CD4-positive, alpha-beta memory T cell (primary cell): Measurements from ENCODE around the gene NRARP. TPM values are rescaled to one million over a fixed set of nuclear protein-coding genes. Genes with fewer than 3 reads are reported as not detected.
A peak's percentile ranks its signal among the peaks of the same experiment; 100 is the strongest.

Source experiments
- CTCF ChIA-PET: fragments of 350-600 bp; sonication (Branson Sonifier 250); formaldehyde crosslinking; loops from one replicate; lab custom pipeline; 2021; ENCODE audit warnings: inconsistent platforms; ENCODE audit not compliant: partially characterized antibody; lab: Charles Lee
- POLR2A ChIA-PET: fragments of 350-600 bp; sonication (Branson Sonifier 250); formaldehyde crosslinking; loops from one replicate; lab custom pipeline; 2021; ENCODE audit not compliant: partially characterized antibody; lab: Charles Lee
- DNase-seq, 5 donors: peaks; one replicate each; pipeline versions ENCODE4 v3.0.0 to v3.0.0-alpha.2; 2020 to 2022; ENCODE audit warnings: mixed read lengths in 1 of 5
- H3K27ac ChIP-seq: one replicate; pipeline ENCODE4 v1.7.0; 2013; ENCODE audit warnings: low read depth, low read length
- H3K27me3 ChIP-seq: 2 replicates; pipeline ENCODE4 v1.7.0; 2013; ENCODE audit warnings: mild to moderate bottlenecking, low read length, moderate library complexity; ENCODE audit not compliant: insufficient read depth
- H3K36me3 ChIP-seq: 2 replicates; pipeline ENCODE4 v1.7.0; 2013; ENCODE audit warnings: mild to moderate bottlenecking, low read length, moderate library complexity; ENCODE audit not compliant: insufficient read depth
- H3K4me1 ChIP-seq: 2 replicates; pipeline ENCODE4 v1.7.0; 2013; ENCODE audit warnings: mild to moderate bottlenecking, low read length, moderate library complexity; ENCODE audit not compliant: insufficient read depth
- H3K4me3 ChIP-seq, 2 donors: one replicate each; pipeline ENCODE4 v1.7.0; 2013; ENCODE audit warnings: low read length in 2 of 2, mild to moderate bottlenecking in 1 of 2
- H3K9me3 ChIP-seq, 2 donors: one replicate each; pipeline ENCODE4 v1.7.0; 2013; ENCODE audit warnings: low read length in 2 of 2, control low read depth in 1 of 2; ENCODE audit not compliant: control insufficient read depth in 1 of 2
- H3K27ac Mint-ChIP-seq, 7 donors: one replicate each; pipeline ENCODE4 v1.8.0; 2020 to 2021; ENCODE audit warnings: mixed read lengths in 7 of 7, mild to moderate bottlenecking in 6 of 7, inconsistent platforms in 3 of 7, moderate library complexity in 3 of 7
- H3K27me3 Mint-ChIP-seq, 2 donors: one replicate each; pipeline ENCODE4 v1.8.0; 2020 to 2021; ENCODE audit warnings: mixed read lengths in 2 of 2
- H3K36me3 Mint-ChIP-seq, 2 donors: one replicate each; pipeline ENCODE4 v1.8.0; 2020 to 2021; ENCODE audit warnings: mixed read lengths in 2 of 2, inconsistent platforms in 1 of 2, mild to moderate bottlenecking in 1 of 2
- H3K4me1 Mint-ChIP-seq, 4 donors: one replicate each; pipeline ENCODE4 v1.8.0; 2020 to 2021; ENCODE audit warnings: mixed read lengths in 4 of 4, mild to moderate bottlenecking in 1 of 4
- H3K4me3 Mint-ChIP-seq, 8 donors: one replicate each; pipeline ENCODE4 v1.8.0; 2020 to 2021; ENCODE audit warnings: mixed read lengths in 8 of 8, mild to moderate bottlenecking in 7 of 8, moderate library complexity in 6 of 8, inconsistent platforms in 3 of 8
- H3K9me3 Mint-ChIP-seq, 8 donors: one replicate each; pipeline ENCODE4 v1.8.0; 2020 to 2021; ENCODE audit warnings: mixed read lengths in 8 of 8, mild to moderate bottlenecking in 5 of 8, inconsistent platforms in 3 of 8, moderate library complexity in 1 of 8
- intact Hi-C: fragments of 100-400 bp; cut with micrococcal nuclease; formaldehyde crosslinking; loops from one replicate; pipeline ENCODE4 v1.15.1; 2023
- polyA plus RNA-seq, 2 donors: library from polyadenylated mRNA; unstranded; fragments of 300-500 nt; fragmentation: Illumina TruSeq; gene quantifications; one replicate each; pipeline ENCODE4 v1.2.3, GENCODE V29; 2021
- total RNA-seq, 2 experiments: library from RNA; stranded (reverse); gene quantifications; one replicate each; pipeline ENCODE4 v1.2.3, GENCODE V29; 2021

NRARP gene
- total and polyA plus RNA-seq, 4 experiments from 2014 or later, result 0.25 to 0.29 TPM; not detected in 2

DNA sequence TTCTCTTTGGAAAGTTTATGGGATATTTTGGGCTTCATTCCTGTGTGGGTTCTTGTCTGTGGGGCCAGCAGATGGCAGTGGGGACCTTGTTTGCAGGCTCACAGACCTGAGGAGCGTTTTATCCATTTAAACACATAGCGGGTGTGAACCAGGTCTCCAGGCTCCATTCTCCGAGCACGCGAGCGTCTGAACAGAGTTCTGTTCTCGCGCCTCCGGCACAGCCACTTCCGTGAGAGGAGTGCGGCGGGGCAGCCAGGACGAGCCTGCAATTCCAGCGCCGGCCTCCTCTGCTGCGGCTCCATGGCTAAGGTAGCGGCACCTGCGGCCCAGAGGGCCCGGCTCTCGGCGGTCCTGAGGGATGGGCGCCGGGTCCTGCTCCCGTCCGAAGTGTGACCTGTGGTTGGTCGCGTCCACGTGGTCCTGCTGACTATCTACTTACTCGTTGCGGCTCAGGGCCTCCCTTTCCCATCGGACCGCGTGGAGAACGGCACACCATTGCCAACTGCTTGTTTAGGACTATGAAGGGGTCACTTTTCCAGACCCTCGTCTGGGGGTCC, 7.3 kb downstream of the NRARP start:
- ChIA-PET POLR2A (no interaction called here), CTCF (interaction anchor here (1.3 to 1.5 kb wide), 2 partner anchors 150 to 233 kb away, joined by 3 to 4 read pairs; no protein-coding TSS in a partner anchor)
- Mint-ChIP-seq H3K4me3 (peak overlapping the region in 6 of 8 donors; percentile 29 to 65 (median 38)), H3K36me3 (no peaks in the 10 kb centered on the region), H3K4me1 (peaks cover 0 to 3% (median 3%) of the 10 kb centered on the region in 4 donors), H3K27me3 (peaks cover 18 to 23% of the 10 kb centered on the region in 2 donors), H3K27ac (peak overlapping the region in 2 of 7 donors; percentile 21 to 41), H3K9me3 (peaks cover 0 to 2% (median 0%) of the 10 kb centered on the region in 8 donors)
- no peak overlapping the region for H3K4me3 ChIP-seq
- peaks cover 6% of the 10 kb centered on the region for H3K4me1 ChIP-seq
- DNase-seq, result no peak
- peaks cover 21% of the 10 kb centered on the region for H3K27me3 ChIP-seq
- no peaks in the 10 kb centered on the region for H3K9me3 ChIP-seq
- H3K27ac ChIP-seq, result no peak overlapping the region
- intact Hi-C loops, result no loop called here
- no peaks in the 10 kb centered on the region for H3K36me3 ChIP-seq

- no peaks in the 10 kb centered on the region for H3K36me3 ChIP-seq
- peaks cover 0 to 3% (median 3%) of the 10 kb centered on the region in 4 donors for H3K4me1 Mint-ChIP-seq
- intact Hi-C loops, result no loop called here
- H3K36me3 Mint-ChIP-seq, result no peaks in the 10 kb centered on the region
- H3K27ac Mint-ChIP-seq, result peak overlapping the region in 2 of 7 donors; percentile 21 to 41
- H3K9me3 Mint-ChIP-seq, result peaks cover 0 to 2% (median 0%) of the 10 kb centered on the region in 8 donors
- no peak overlapping the region for H3K27ac ChIP-seq
- H3K27me3 ChIP-seq, result peaks cover 18% of the 10 kb centered on the region
- CTCF ChIA-PET, result interaction anchor here (1.3 to 1.5 kb wide), 2 partner anchors 150 to 234 kb away, joined by 3 to 4 read pairs; no protein-coding TSS in a partner anchor
- DNase-seq, result no peak
- peak overlapping the region in 7 of 8 donors; percentile 15 to 69 (median 36) for H3K4me3 Mint-ChIP-seq
- POLR2A ChIA-PET, result no interaction called here
- no peaks in the 10 kb centered on the region for H3K9me3 ChIP-seq
- H3K4me1 ChIP-seq, result peaks cover 6% of the 10 kb centered on the region
- peaks cover 17 to 22% of the 10 kb centered on the region in 2 donors for H3K27me3 Mint-ChIP-seq
- no peak overlapping the region for H3K4me3 ChIP-seq
Measured at GRCh38 chr9:137294091-137294680, 7.9 kb downstream of the NRARP start.

- H3K27me3 Mint-ChIP-seq, result peaks cover 19 to 22% of the 10 kb centered on the region in 2 donors
- H3K36me3 ChIP-seq, result no peaks in the 10 kb centered on the region
- H3K27ac Mint-ChIP-seq, result no peak overlapping the region
- H3K27me3 ChIP-seq, result peaks cover 12% of the 10 kb centered on the region
- peaks cover 0 to 2% (median 0%) of the 10 kb centered on the region in 8 donors for H3K9me3 Mint-ChIP-seq
- peaks cover 6% of the 10 kb centered on the region for H3K4me1 ChIP-seq
- no peak overlapping the region for H3K4me3 ChIP-seq
- H3K4me1 Mint-ChIP-seq, result peaks cover 0 to 3% (median 3%) of the 10 kb centered on the region in 4 donors
- H3K27ac ChIP-seq, result no peak overlapping the region
- no peaks in the 10 kb centered on the region for H3K36me3 Mint-ChIP-seq
- ChIA-PET POLR2A (no interaction called here), CTCF (interaction anchor here (1.3 to 1.5 kb wide), 2 partner anchors 151 to 234 kb away, joined by 3 to 4 read pairs; no protein-coding TSS in a partner anchor)
- intact Hi-C loops, result no loop called here
- H3K4me3 Mint-ChIP-seq, result peak overlapping the region in 3 of 8 donors; percentile 5 to 69 (median 38)
- H3K9me3 ChIP-seq, result no peaks in the 10 kb centered on the region
- peak in 1 of 5 donors; percentile 7 for DNase-seq
Measured at GRCh38 chr9:137293482-137294090, 8.5 kb downstream of the NRARP start.

DNA sequence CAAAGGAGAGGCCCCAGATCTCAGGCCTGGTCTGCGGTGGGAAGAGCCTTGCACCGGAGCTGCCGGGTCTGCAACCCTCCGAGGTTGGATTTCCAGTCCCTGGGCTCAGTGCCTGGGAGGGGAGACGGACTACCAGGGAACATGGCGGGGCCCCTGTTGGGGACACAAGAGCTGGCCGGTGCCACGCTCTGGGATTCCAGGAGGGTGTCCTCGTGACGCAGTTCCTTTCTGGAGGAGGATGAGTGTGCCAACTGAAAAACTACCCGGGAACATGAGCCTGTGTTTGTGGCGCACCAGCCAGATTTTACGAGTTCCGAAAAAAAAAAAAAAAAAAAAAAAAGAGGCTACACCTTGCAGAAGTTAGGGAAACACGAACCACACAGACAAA, 9.0 kb downstream of the NRARP start:
- Mint-ChIP-seq H3K27ac (no peak overlapping the region), H3K9me3 (peaks cover 0 to 2% (median 0%) of the 10 kb centered on the region in 8 donors), H3K36me3 (no peaks in the 10 kb centered on the region), H3K4me1 (peaks cover 0 to 3% (median 3%) of the 10 kb centered on the region in 4 donors), H3K27me3 (peaks cover 19 to 22% of the 10 kb centered on the region in 2 donors), H3K4me3 (peak overlapping the region in 1 of 8 donors; percentile 69)
- POLR2A ChIA-PET, result no interaction called here
- H3K27me3 ChIP-seq, result peaks cover 10% of the 10 kb centered on the region
- H3K27ac ChIP-seq, result no peak overlapping the region
- H3K9me3 ChIP-seq, result no peaks in the 10 kb centered on the region
- CTCF ChIA-PET, result no interaction called here
- H3K4me1 ChIP-seq, result peaks cover 6% of the 10 kb centered on the region
- H3K4me3 ChIP-seq, result no peak overlapping the region
- H3K36me3 ChIP-seq, result no peaks in the 10 kb centered on the region
- intact Hi-C loops, result no loop called here
- DNase-seq, result no peak

DNA sequence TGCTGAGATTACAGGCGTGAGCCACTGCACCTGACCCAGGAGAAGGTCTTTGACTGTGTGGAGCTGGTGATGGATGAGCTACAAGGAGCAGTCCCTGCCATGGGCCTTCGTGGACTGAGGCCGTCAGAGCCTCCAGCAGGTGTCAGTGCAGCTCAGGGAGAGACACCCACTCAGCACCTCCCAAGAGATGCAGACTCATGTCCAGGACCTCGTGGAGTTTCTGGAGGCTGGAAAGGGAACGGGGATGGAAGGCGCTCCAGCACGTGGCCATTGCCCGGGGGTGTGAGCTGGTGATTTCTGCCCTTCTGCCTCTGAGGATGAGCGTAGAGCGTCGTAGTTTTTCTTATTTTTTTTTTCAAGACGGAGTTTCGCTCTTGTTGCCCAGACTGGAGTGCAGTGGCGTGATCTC, 15.1 kb downstream of the NRARP start:
- POLR2A ChIA-PET, result no interaction called here

DNA sequence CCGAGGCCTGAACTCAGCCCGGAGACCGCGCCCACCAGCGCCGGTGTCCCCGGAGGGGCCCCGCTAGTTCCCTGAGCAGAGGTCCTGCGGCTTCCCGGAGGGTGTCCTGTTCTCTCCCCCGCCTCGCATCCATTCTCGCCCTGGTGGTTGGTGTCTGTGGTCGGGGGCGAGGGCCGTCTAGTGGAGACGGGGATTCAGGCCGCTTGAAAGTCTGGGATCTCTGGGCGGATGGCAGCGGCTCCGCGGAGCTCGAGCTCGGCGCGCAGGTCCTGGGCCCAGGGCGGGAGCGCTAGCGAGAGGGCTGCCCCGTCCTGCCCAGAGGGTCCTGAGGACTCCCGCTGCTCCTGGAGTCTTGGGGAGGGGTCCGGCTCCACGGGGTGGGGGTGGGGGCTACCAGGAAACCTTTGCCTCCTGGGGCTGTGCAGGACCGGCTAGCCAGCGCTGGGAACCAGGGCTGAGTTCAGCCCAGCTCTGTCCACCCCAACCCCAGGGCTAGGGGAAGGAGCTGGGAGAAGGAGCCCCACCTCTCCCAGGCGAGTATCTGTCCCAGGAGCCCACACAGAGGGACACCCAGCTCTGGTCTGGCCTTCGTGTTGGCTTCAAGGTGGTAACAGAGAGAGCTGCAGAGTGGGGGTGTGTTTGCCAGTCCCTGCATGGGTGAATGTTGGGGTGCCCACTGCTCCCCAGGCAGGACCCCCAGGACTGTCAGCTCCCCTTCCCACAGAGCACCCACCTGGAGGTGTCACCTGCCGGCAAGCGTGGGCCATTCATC, 20.5 kb downstream of the NRARP start:
- H3K4me3 ChIP-seq, result no peak overlapping the region
- no peak for DNase-seq
- CTCF ChIA-PET, result interaction anchor here (1.6 to 2.1 kb wide), 2 partner anchors 8 to 45 kb away, joined by 3 to 7 read pairs; no protein-coding TSS in a partner anchor
- peaks cover 2 to 4% of the 10 kb centered on the region in 2 donors for H3K27me3 Mint-ChIP-seq
- H3K36me3 ChIP-seq, result no peaks in the 10 kb centered on the region
- intact Hi-C loops, result no loop called here
- H3K9me3 ChIP-seq, result no peaks in the 10 kb centered on the region
- no peak overlapping the region for H3K4me3 Mint-ChIP-seq
- POLR2A ChIA-PET, result no interaction called here
- H3K36me3 Mint-ChIP-seq, result peaks cover 2 to 3% of the 10 kb centered on the region in 2 donors
- no peaks in the 10 kb centered on the region for H3K27me3 ChIP-seq
- no peak overlapping the region for H3K27ac Mint-ChIP-seq
- H3K4me1 Mint-ChIP-seq, result peaks cover 1 to 14% (median 4%) of the 10 kb centered on the region in 4 donors
- peaks cover 11% of the 10 kb centered on the region for H3K4me1 ChIP-seq
- H3K27ac ChIP-seq, result no peak overlapping the region
- H3K9me3 Mint-ChIP-seq, result no peaks in the 10 kb centered on the region

More for the DNA sequence above, 15.1 kb downstream of the NRARP start:
- no peaks in the 10 kb centered on the region for H3K36me3 ChIP-seq
- intact Hi-C loops, result no loop called here
- no peaks in the 10 kb centered on the region for H3K27me3 ChIP-seq
- no peaks in the 10 kb centered on the region for H3K4me1 ChIP-seq
- no peak overlapping the region for H3K4me3 ChIP-seq
- Mint-ChIP-seq H3K27me3 (peaks cover 4 to 6% of the 10 kb centered on the region in 2 donors), H3K4me3 (no peak overlapping the region), H3K36me3 (peaks cover 2 to 3% of the 10 kb centered on the region in 2 donors), H3K9me3 (no peaks in the 10 kb centered on the region), H3K27ac (no peak overlapping the region), H3K4me1 (peaks cover 0 to 4% (median 3%) of the 10 kb centered on the region in 4 donors)
- no peaks in the 10 kb centered on the region for H3K9me3 ChIP-seq
- CTCF ChIA-PET, result interaction anchor here (1.0 to 1.4 kb wide), 2 partner anchors 9 to 20 kb away, joined by 3 to 5 read pairs; no protein-coding TSS in a partner anchor
- no peak for DNase-seq
- H3K27ac ChIP-seq, result no peak overlapping the region
